Muscle of leg (tissue), 11 donors: ENCODE results near the gene CD79A. TPM values are rescaled to one million over a fixed set of nuclear protein-coding genes. Genes with fewer than 3 reads are reported as not detected.

Experiments
- DNase-seq: peaks from one replicate; pipeline ENCODE4 v3.0.0; 2013
- H3K27ac ChIP-seq: one replicate; pipeline ENCODE4 v1.5.1; 2013; ENCODE audit warnings: mild to moderate bottlenecking, low read length, control low read depth
- H3K27me3 ChIP-seq: one replicate; pipeline ENCODE4 v1.6.1; 2013; ENCODE audit warnings: low read length; ENCODE audit not compliant: control insufficient read depth, insufficient read depth
- H3K36me3 ChIP-seq: one replicate; pipeline ENCODE4 v1.6.1; 2013; ENCODE audit warnings: low read length; ENCODE audit not compliant: control insufficient read depth, insufficient read depth
- H3K4me1 ChIP-seq: one replicate; pipeline ENCODE4 v1.6.1; 2013; ENCODE audit warnings: low read length; ENCODE audit not compliant: control insufficient read depth, insufficient read depth
- H3K4me3 ChIP-seq: one replicate; pipeline ENCODE4 v1.5.1; 2013; ENCODE audit warnings: low read length, control low read depth
- H3K9me3 ChIP-seq: replicated peaks from 2 replicates; pipeline ENCODE4 v1.6.1; 2013; ENCODE audit warnings: low read depth, low read length; ENCODE audit not compliant: control insufficient read depth
- WGBS: methylation state at CpG from one replicate; pipeline ENCODE4 v1.1.5; 2013; ENCODE audit warnings: missing lambda C conversion rate; ENCODE audit not compliant: insufficient coverage; 5-methylcytosine and 5-hydroxymethylcytosine counted together
- polyA plus RNA-seq, 8 donors: library from polyadenylated mRNA; unstranded; fragments of 120-200 nt; gene quantifications; one replicate each; pipeline versions ENCODE4 v1.2.1 to v1.2.3, GENCODE V29; 2013; ENCODE audit warnings: inconsistent platforms in 1 of 8, low replicate concordance in 1 of 8; ENCODE audit not compliant: insufficient read length in 8 of 8, insufficient read depth in 1 of 8
- total RNA-seq: library from RNA; stranded (reverse); fragments of 120-200 nt; gene quantifications from one replicate; pipeline ENCODE4 v1.2.4, GENCODE V29; 2013

Gene CD79A
- total and polyA plus RNA-seq, 9 donors: 0.49 to 1.8 (median 0.88) TPM

- Histone ChIP-seq H3K4me1 (peaks cover 5% of the 10 kb centered on the region), H3K9me3 (no peaks in the 10 kb centered on the region), H3K36me3 (no peaks in the 10 kb centered on the region), H3K4me3 (no peak overlapping the region), H3K27ac (no peak overlapping the region), H3K27me3 (peaks cover 95% of the 10 kb centered on the region)
- 87% methylated on average over 33 of the region's 33 CpGs for WGBS
- no peak for DNase-seq
Observed at GRCh38 chr19:41919948-41920712, 43.1 kb downstream of the CD79A start.

- DNase-seq: no peak
- H3K36me3 ChIP-seq: no peaks in the 10 kb centered on the region
- no peak overlapping the region for H3K4me3 ChIP-seq
- no peak overlapping the region for H3K27ac ChIP-seq
- 3% methylated on average over 17 of the region's 26 CpGs for WGBS
- H3K4me1 ChIP-seq: peaks cover 5% of the 10 kb centered on the region
- H3K27me3 ChIP-seq: peaks cover 95% of the 10 kb centered on the region
- no peaks in the 10 kb centered on the region for H3K9me3 ChIP-seq
Observed at GRCh38 chr19:41920882-41921576, 44.0 kb downstream of the CD79A start.

- H3K4me3 ChIP-seq: no peak overlapping the region
- H3K36me3 ChIP-seq: no peaks in the 10 kb centered on the region
- DNase-seq: no peak
- H3K27ac ChIP-seq: no peak overlapping the region
- no peaks in the 10 kb centered on the region for H3K9me3 ChIP-seq
- H3K4me1 ChIP-seq: peaks cover 5% of the 10 kb centered on the region
- WGBS: under 1% methylated on average over 16 of the region's 22 CpGs
- H3K27me3 ChIP-seq: peaks cover 95% of the 10 kb centered on the region
Observed at GRCh38 chr19:41921577-41922576, 44.8 kb downstream of the CD79A start.

GRCh38 chr19:41922585-41922984, 45.5 kb downstream of the CD79A start:
- Histone ChIP-seq H3K36me3 (no peaks in the 10 kb centered on the region), H3K27me3 (peaks cover 95% of the 10 kb centered on the region)
- no peak for DNase-seq

GRCh38 chr19:41923045-41923788, 46.1 kb downstream of the CD79A start:
- Histone ChIP-seq H3K36me3 (no peaks in the 10 kb centered on the region), H3K27ac (no peak overlapping the region), H3K27me3 (peaks cover 93% of the 10 kb centered on the region), H3K4me1 (peaks cover 5% of the 10 kb centered on the region), H3K4me3 (no peak overlapping the region), H3K9me3 (no peaks in the 10 kb centered on the region)
- DNase-seq: no peak
- 43% methylated on average over 2 of the region's 6 CpGs for WGBS

More at GRCh38 chr19:41922585-41922984, 45.5 kb downstream of the CD79A start:
- WGBS: 3% methylated on average over 7 of the region's 18 CpGs
- H3K9me3 ChIP-seq: no peaks in the 10 kb centered on the region
- H3K4me3 ChIP-seq: no peak overlapping the region
- peaks cover 5% of the 10 kb centered on the region for H3K4me1 ChIP-seq
- no peak overlapping the region for H3K27ac ChIP-seq

- no peak overlapping the region for H3K4me3 ChIP-seq
- WGBS: 24% methylated on average over 9 of the region's 13 CpGs
Observed at GRCh38 chr19:41924151-41925145, 47.4 kb downstream of the CD79A start.

GRCh38 chr19:41925208-41926003, 48.3 kb downstream of the CD79A start:
- Histone ChIP-seq H3K4me3 (no peak overlapping the region), H3K27ac (no peak overlapping the region), H3K36me3 (no peaks in the 10 kb centered on the region), H3K4me1 (peaks cover 11% of the 10 kb centered on the region), H3K9me3 (no peaks in the 10 kb centered on the region), H3K27me3 (peaks cover 94% of the 10 kb centered on the region)
- WGBS: 40% methylated on average over 7 of the region's 7 CpGs
- no peak for DNase-seq

More at GRCh38 chr19:41924151-41925145, 47.4 kb downstream of the CD79A start:
- Histone ChIP-seq H3K9me3 (no peaks in the 10 kb centered on the region), H3K27me3 (peaks cover 94% of the 10 kb centered on the region), H3K36me3 (no peaks in the 10 kb centered on the region), H3K27ac (no peak overlapping the region), H3K4me1 (peaks cover 11% of the 10 kb centered on the region)
- DNase-seq: no peak

- H3K27ac ChIP-seq: no peak overlapping the region
- DNase-seq: no peak
- peaks cover 94% of the 10 kb centered on the region for H3K27me3 ChIP-seq
- H3K36me3 ChIP-seq: no peaks in the 10 kb centered on the region
- no peaks in the 10 kb centered on the region for H3K9me3 ChIP-seq
- 6% methylated on average over 27 of the region's 27 CpGs for WGBS
- no peak overlapping the region for H3K4me3 ChIP-seq
- H3K4me1 ChIP-seq: peaks cover 6% of the 10 kb centered on the region
Observed at GRCh38 chr19:41926028-41926762, 49.1 kb downstream of the CD79A start.
